H9 (cell line): Measurements from ENCODE around the gene THSD4. TPM values are rescaled to one million over a fixed set of nuclear protein-coding genes. Genes with fewer than 3 reads are reported as not detected.

ENCODE experiments used
- DNase-seq: peaks from one replicate; pipeline ENCODE4 v3.0.0-alpha.2; 2017
- H2AFZ ChIP-seq: one replicate; pipeline ENCODE4 v1.6.1; 2013; ENCODE audit warnings: mild to moderate bottlenecking, low read length, control low read depth, moderate library complexity
- H2AK5ac ChIP-seq: 2 replicates; pipeline ENCODE4 v1.6.1; 2013; ENCODE audit warnings: low read length, control low read depth, mixed read lengths; ENCODE audit not compliant: insufficient read length
- H2BK120ac ChIP-seq: one replicate; pipeline ENCODE4 v1.6.1; 2013; ENCODE audit warnings: low read depth, mild to moderate bottlenecking, low read length, control low read depth, inconsistent platforms; ENCODE audit not compliant: poor library complexity, severe bottlenecking
- H2BK12ac ChIP-seq: 2 replicates; pipeline ENCODE4 v1.6.1; 2013; ENCODE audit warnings: low read length, control low read depth, mixed read lengths, low read depth; ENCODE audit not compliant: insufficient read length
- H2BK15ac ChIP-seq: 2 replicates; pipeline ENCODE4 v1.6.1; 2013; ENCODE audit warnings: low read depth, low read length, control low read depth
- H2BK20ac ChIP-seq: one replicate; pipeline ENCODE4 v1.6.1; 2013; ENCODE audit warnings: low read depth, mild to moderate bottlenecking, low read length, control low read depth, inconsistent platforms; ENCODE audit not compliant: poor library complexity, severe bottlenecking
- H2BK5ac ChIP-seq: 2 replicates; pipeline ENCODE4 v1.6.1; 2013; ENCODE audit warnings: low read length, control low read depth, mixed read lengths; ENCODE audit not compliant: insufficient read length
- H3K14ac ChIP-seq: 2 replicates; pipeline ENCODE4 v1.6.1; 2013; ENCODE audit warnings: low read length, control low read depth; ENCODE audit not compliant: insufficient read depth
- H3K18ac ChIP-seq: 2 replicates; pipeline ENCODE4 v1.6.1; 2013; ENCODE audit warnings: low read depth, mild to moderate bottlenecking, mixed read lengths, low read length, control low read depth; ENCODE audit not compliant: insufficient read length
- H3K23ac ChIP-seq: 2 replicates; pipeline ENCODE4 v1.6.1; 2013; ENCODE audit warnings: low read length, control low read depth, mixed read lengths, low read depth; ENCODE audit not compliant: insufficient read length
- H3K23me2 ChIP-seq: 2 replicates; pipeline ENCODE4 v1.6.1; 2013; ENCODE audit warnings: low read depth, mild to moderate bottlenecking, mixed read lengths, low read length, control low read depth; ENCODE audit not compliant: insufficient read length, poor library complexity, severe bottlenecking
- H3K27ac ChIP-seq: 2 replicates; pipeline ENCODE4 v1.5.1; 2013; ENCODE audit warnings: low read length, control low read depth, mixed read lengths, low read depth; ENCODE audit not compliant: insufficient read length
- H3K27me3 ChIP-seq: 2 replicates; pipeline ENCODE4 v1.6.1; 2013; ENCODE audit warnings: low read length, control low read depth, inconsistent platforms; ENCODE audit not compliant: insufficient read depth
- H3K4ac ChIP-seq: 2 replicates; pipeline ENCODE4 v1.6.1; 2013; ENCODE audit warnings: low read depth, mild to moderate bottlenecking, control low read depth, inconsistent platforms, low read length, moderate library complexity
- H3K4me1 ChIP-seq: 2 replicates; pipeline ENCODE4 v1.6.1; 2013; ENCODE audit warnings: low read length, control low read depth, inconsistent platforms; ENCODE audit not compliant: insufficient read depth
- H3K4me2 ChIP-seq: 2 replicates; pipeline ENCODE4 v1.6.1; 2013; ENCODE audit warnings: low read length, control low read depth, mixed read lengths; ENCODE audit not compliant: insufficient read length, insufficient read depth
- H3K56ac ChIP-seq: 2 replicates; pipeline ENCODE4 v1.6.1; 2013; ENCODE audit warnings: low read depth, mild to moderate bottlenecking, mixed read lengths, low read length, control low read depth; ENCODE audit not compliant: insufficient read length
- H3K79me1 ChIP-seq: 2 replicates; pipeline ENCODE4 v1.6.1; 2013; ENCODE audit warnings: low read depth, mild to moderate bottlenecking, moderate library complexity, low read length, control low read depth, inconsistent platforms; ENCODE audit not compliant: insufficient read depth, poor library complexity, severe bottlenecking
- H3K79me2 ChIP-seq: 2 replicates; pipeline ENCODE4 v1.6.1; 2013; ENCODE audit warnings: low read length, control low read depth, inconsistent platforms; ENCODE audit not compliant: insufficient read depth
- H3K9ac ChIP-seq: 2 replicates; pipeline ENCODE4 v1.6.1; 2013; ENCODE audit warnings: low read length, control low read depth, mixed read lengths; ENCODE audit not compliant: insufficient read length; ENCODE audit errors: extremely low read depth
- H3K9me3 ChIP-seq: one replicate; pipeline ENCODE4 v1.6.1; 2013; ENCODE audit warnings: low read depth, low read length, inconsistent platforms; ENCODE audit not compliant: control insufficient read depth
- H3T11ph ChIP-seq: one replicate; pipeline ENCODE4 v1.6.1; 2013; ENCODE audit warnings: mild to moderate bottlenecking, low read length, control low read depth, inconsistent platforms
- H4K20me1 ChIP-seq: one replicate; pipeline ENCODE4 v1.6.1; 2013; ENCODE audit not compliant: control insufficient read depth, insufficient read length, insufficient read depth
- H4K5ac ChIP-seq: 2 replicates; pipeline ENCODE4 v1.6.1; 2013; ENCODE audit warnings: low read depth, mild to moderate bottlenecking, mixed read lengths, low read length, control low read depth; ENCODE audit not compliant: insufficient read length
- H4K8ac ChIP-seq: replicated peaks from 2 replicates; pipeline ENCODE4 v1.6.1; 2013; ENCODE audit warnings: low read length, control low read depth, mixed read lengths, low read depth; ENCODE audit not compliant: insufficient read length
- H4K91ac ChIP-seq: 2 replicates; pipeline ENCODE4 v1.6.1; 2013; ENCODE audit warnings: low read depth, mild to moderate bottlenecking, moderate library complexity, mixed read lengths, low read length, control low read depth; ENCODE audit not compliant: insufficient read length
- H3K27ac Mint-ChIP-seq, 3 experiments: 2 replicates in 2 of 3; 3 replicates in 1 of 3; pipeline ENCODE4 v1.8.0; 2020 to 2021; ENCODE audit warnings: mixed read lengths in 3 of 3, mild to moderate bottlenecking in 1 of 3, moderate library complexity in 1 of 3
- H3K27me3 Mint-ChIP-seq: 2 replicates; pipeline ENCODE4 v1.8.0; 2021; ENCODE audit warnings: low read depth, mild to moderate bottlenecking, moderate library complexity, mixed read lengths
- H3K36me3 Mint-ChIP-seq, 3 experiments: 2 replicates in 2 of 3; 3 replicates in 1 of 3; pipeline ENCODE4 v1.8.0; 2020 to 2021; ENCODE audit warnings: low read depth in 3 of 3, mixed read lengths in 3 of 3; ENCODE audit not compliant: insufficient read depth in 1 of 3
- H3K4me1 Mint-ChIP-seq, 2 experiments: 2 replicates each; pipeline ENCODE4 v1.8.0; 2020; ENCODE audit warnings: mixed read lengths in 2 of 2
- H3K4me3 Mint-ChIP-seq, 2 experiments: 2 replicates in 1 of 2; 3 replicates in 1 of 2; pipeline ENCODE4 v1.8.0; 2020 to 2021; ENCODE audit warnings: mild to moderate bottlenecking in 2 of 2, mixed read lengths in 2 of 2, moderate library complexity in 1 of 2
- H3K9me3 Mint-ChIP-seq, 2 experiments: 2 replicates in 1 of 2; 3 replicates in 1 of 2; pipeline ENCODE4 v1.8.0; 2020; ENCODE audit warnings: mild to moderate bottlenecking in 2 of 2, mixed read lengths in 2 of 2, moderate library complexity in 1 of 2
- WGBS: extraction: QIAGEN DNeasy Blood & Tissue Kit; methylation state at CpG from one replicate; pipeline ENCODE4 v1.1.7; 2013; ENCODE audit warnings: missing lambda C conversion rate, low lambda C conversion rate, mixed read lengths; ENCODE audit not compliant: insufficient read length; ENCODE audit errors: extremely low coverage; 5-methylcytosine and 5-hydroxymethylcytosine counted together
- total RNA-seq: library from RNA; stranded (reverse); gene quantifications from 2 replicates; pipeline ENCODE4 v1.2.1, GENCODE V29; 2021
- TF ChIP-seq, protein P1 (sequence below): fragments of 200-600 bp; sonication (generic); conservative IDR thresholded peaks from 3 replicates; pipeline ENCODE4 v1.8.0; 2021; ENCODE audit warnings: antibody characterized with exemption, mild to moderate bottlenecking

THSD4 gene
- total RNA-seq, 1 experiment from 2014 or later, result 5.5 TPM

- Histone ChIP-seq H3K23ac (no peak overlapping the region), H3K23me2 (no peaks in the 10 kb centered on the region), H4K8ac (no peak overlapping the region), H2BK15ac (no peak overlapping the region), H3K4ac (no peak overlapping the region), H4K5ac (no peak overlapping the region), H3K4me1 (no peaks in the 10 kb centered on the region), H3K9me3 (no peaks in the 10 kb centered on the region), H3K27ac (no peak overlapping the region), H2AFZ (no peak overlapping the region), H3K18ac (no peak overlapping the region), H2BK120ac (no peak overlapping the region), H2BK12ac (no peak overlapping the region), H3K27me3 (no peaks in the 10 kb centered on the region), H3K14ac (no peak overlapping the region), H3K9ac (no peak overlapping the region), H2AK5ac (no peak overlapping the region), H3K79me2 (no peaks in the 10 kb centered on the region), H3T11ph (no peak overlapping the region), H2BK5ac (no peak overlapping the region), H3K56ac (no peak overlapping the region), H2BK20ac (no peak overlapping the region), H3K79me1 (no peaks in the 10 kb centered on the region), H3K4me2 (no peak overlapping the region), H4K91ac (no peak overlapping the region), H4K20me1 (no peaks in the 10 kb centered on the region)
- TF ChIP-seq, protein P1, sequence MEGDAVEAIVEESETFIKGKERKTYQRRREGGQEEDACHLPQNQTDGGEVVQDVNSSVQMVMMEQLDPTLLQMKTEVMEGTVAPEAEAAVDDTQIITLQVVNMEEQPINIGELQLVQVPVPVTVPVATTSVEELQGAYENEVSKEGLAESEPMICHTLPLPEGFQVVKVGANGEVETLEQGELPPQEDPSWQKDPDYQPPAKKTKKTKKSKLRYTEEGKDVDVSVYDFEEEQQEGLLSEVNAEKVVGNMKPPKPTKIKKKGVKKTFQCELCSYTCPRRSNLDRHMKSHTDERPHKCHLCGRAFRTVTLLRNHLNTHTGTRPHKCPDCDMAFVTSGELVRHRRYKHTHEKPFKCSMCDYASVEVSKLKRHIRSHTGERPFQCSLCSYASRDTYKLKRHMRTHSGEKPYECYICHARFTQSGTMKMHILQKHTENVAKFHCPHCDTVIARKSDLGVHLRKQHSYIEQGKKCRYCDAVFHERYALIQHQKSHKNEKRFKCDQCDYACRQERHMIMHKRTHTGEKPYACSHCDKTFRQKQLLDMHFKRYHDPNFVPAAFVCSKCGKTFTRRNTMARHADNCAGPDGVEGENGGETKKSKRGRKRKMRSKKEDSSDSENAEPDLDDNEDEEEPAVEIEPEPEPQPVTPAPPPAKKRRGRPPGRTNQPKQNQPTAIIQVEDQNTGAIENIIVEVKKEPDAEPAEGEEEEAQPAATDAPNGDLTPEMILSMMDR, result no peak
- Mint-ChIP-seq H3K4me1 (peaks cover 0 to 9% of the 10 kb centered on the region in 2 experiments; a peak in 2 of 4 replicates), H3K36me3 (no peaks in the 10 kb centered on the region), H3K27ac (no peak overlapping the region), H3K27me3 (no peaks in the 10 kb centered on the region), H3K4me3 (no peak overlapping the region), H3K9me3 (no peaks in the 10 kb centered on the region)
- WGBS, result no CpG with 5 or more reads among the region's 2 CpGs
- no peak for DNase-seq
Observed at GRCh38 chr15:71658827-71659729, 543.8 kb downstream of the THSD4 start.
